ENCODE results near the gene FHIP1A. TPM values are rescaled to one million over a fixed set of nuclear protein-coding genes. Genes with fewer than 3 reads are reported as not detected.

Gene FHIP1A
- total and polyA plus RNA-seq, 9 of the 15 experiments (the other 6 are each of a cell fraction or from before 2014, with no cell fraction given): 0.01 to 0.95 (median 0.04) TPM; not detected in 4

- Histone ChIP-seq H3K9ac (ENCODE audit: insufficient read depth in 1 of 2, low read depth in 2 of 2, low read length in 2 of 2) (no peak overlapping the region), H3K36me3 (ENCODE audit: control insufficient read depth, insufficient read depth, low read length) (no peaks in the 10 kb centered on the region), H2AFZ (ENCODE audit: low read depth, low read length) (no peak overlapping the region), H3K4me3 (no peak overlapping the region), H3K9me3 (replicated peaks; ENCODE audit: control insufficient read depth, insufficient read depth, low read depth, low read length) (no peaks in the 10 kb centered on the region), H4K20me1 (replicated peaks; ENCODE audit: control insufficient read depth, insufficient read depth, low read length) (no peaks in the 10 kb centered on the region), H3K4me2 (ENCODE audit: insufficient read depth, low read length) (no peak overlapping the region), H3K4me1 (replicated peaks in 1 of 2; ENCODE audit: control insufficient read depth in 2 of 2, insufficient read depth in 2 of 2, low read length in 2 of 2) (no peaks in the 10 kb centered on the region), H3K9me1 (ENCODE audit: control insufficient read depth, insufficient read depth, low read length) (no peaks in the 10 kb centered on the region), H3K79me2 (ENCODE audit: control insufficient read depth, insufficient read depth, low read length) (no peaks in the 10 kb centered on the region), H3K27ac (ENCODE audit: extremely low read depth, low read depth, low read length) (no peak overlapping the region), H3K27me3 (ENCODE audit: control insufficient read depth in 2 of 2, insufficient read depth in 2 of 2, low read length in 2 of 2) (peaks cover 0 to 6% of the 10 kb centered on the region in 2 experiments; a peak in 2 of 5 replicates)
- CTCF ChIA-PET (ENCODE audit: low intra/inter-chr PET ratio): interaction anchor here (0.7 kb wide), 1 partner anchor 92 kb away, joined by 3 read pairs; no protein-coding TSS in a partner anchor
- in situ Hi-C loops (cut with MboI): no loop called here
- no peak for DNase-seq (ENCODE audit: extremely low read depth in 1 of 4, low spot score in 3 of 4)
- ATAC-seq: no peak
- no peak for FAIRE-seq
- no TSS peak for BruUV-seq (replicated peaks)
- TF ChIP-seq EGR1 (conservative IDR thresholded peaks at IDR 0.05) (0 out of 2 replicates have a peak, but pooled peaks have one; percentile 12), CREB5 (CRISPR knock-in tag; IDR thresholded peaks at IDR 0.05) (no peak), FOSL1 (tag; conservative IDR thresholded peaks at IDR 0.05) (no peak)
- intact Hi-C loops (cut with micrococcal nuclease): no loop called here
- WGBS (ENCODE audit: insufficient coverage, low coverage, missing lambda C conversion rate): 1% methylated on average over 8 of the region's 8 CpGs
- POLR2A ChIA-PET: no interaction called here
These were observed 6.7 kb upstream of the FHIP1A start for GRCh38 chr4:151402145-151402865.
